GM15510 (cell line): ENCODE results near the gene SYNE1.

Experiments
- POLR2A ChIP-seq: IDR thresholded peaks from 3 replicates; pipeline ENCODE4 v1.6.1; 2011; ENCODE audit warnings: borderline replicate concordance; ENCODE audit not compliant: insufficient read length; ENCODE audit errors: extremely low read depth

SYNE1 gene

GRCh38 chr6:152474354-152474753 lies 162.8 kb downstream of the SYNE1 start:
- TF ChIP-seq POLR2A: no peak

- TF ChIP-seq POLR2A: no peak
Observed at GRCh38 chr6:152472325-152472724, 164.8 kb downstream of the SYNE1 start.

DNA sequence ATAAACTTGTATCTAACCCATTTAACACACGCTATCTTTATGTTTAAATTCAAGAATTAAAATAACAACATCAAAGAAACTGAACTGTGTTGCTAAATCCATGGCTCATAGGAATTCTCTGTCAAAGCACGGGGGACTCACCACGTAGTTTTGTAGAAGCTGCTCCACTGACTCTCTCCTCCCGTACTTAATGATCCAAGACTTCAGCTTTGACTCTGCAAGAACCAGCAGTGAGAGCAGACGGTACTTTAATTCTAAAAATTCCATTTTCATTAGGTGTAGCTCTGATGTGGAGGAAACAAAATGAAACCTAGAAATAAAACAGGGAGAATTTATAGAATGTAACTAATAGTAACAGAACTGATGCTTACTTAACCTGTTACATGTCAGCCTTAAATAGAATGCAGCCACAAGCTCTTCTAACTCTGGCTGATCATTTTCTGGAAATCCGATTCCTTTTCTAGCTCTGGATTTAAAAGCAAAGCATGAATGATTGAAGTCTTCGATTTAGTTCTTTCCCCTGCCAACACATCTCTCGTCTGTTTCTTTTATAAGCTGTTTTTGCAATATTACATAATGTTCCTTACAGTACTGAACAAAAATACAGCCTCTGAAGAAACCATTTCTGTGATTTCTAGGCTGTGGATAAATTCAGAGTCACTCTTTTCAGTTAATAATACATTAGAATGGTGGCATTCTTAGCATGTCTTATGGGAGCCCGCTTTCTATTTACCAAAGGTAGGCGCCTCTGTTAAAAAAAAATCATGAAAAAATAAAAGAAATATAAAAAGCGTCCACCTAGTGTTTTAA lies 165.5 kb downstream of the SYNE1 start:
- TF ChIP-seq POLR2A: no peak

- no peak for TF ChIP-seq POLR2A
Observed at GRCh38 chr6:152463164-152463563, 174.0 kb downstream of the SYNE1 start.

DNA sequence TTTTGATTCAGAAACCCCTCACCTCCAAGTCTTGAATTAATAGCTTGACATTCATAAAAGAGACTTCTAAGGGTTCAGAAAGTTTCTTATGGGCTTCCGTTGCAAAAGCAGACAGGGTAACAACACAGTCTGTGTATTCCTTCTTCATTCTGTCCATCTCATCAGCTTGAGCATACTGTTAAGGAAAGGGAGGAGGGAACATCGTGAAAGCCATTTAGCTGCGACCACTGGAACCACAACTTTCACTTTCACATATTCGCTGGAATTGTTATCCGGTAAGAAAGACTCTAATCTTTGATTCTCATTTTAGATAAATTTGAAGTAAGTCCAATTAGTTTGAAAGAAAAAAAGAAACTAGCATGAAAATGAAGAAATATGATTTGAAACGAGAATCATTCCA lies 174.4 kb downstream of the SYNE1 start:
- no peak for TF ChIP-seq POLR2A

DNA sequence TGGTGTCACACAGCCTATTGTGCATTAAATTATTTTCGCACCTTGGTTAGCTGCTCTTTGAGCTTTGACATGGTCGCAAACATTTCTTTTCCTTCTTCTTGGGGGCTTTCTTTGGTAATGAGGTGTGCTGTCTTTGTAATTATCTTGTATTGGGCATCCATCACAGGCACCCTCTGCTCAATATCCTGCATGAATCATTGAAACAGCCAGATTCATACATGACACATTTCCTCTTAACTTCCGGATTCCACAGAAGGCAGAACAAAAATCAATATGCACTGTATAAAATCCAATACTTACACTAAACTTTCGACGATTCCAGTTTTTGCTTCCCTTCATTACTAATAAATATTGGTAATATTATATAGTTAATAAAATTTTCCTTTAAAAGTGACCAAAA lies 175.6 kb downstream of the SYNE1 start:
- TF ChIP-seq POLR2A: no peak

DNA sequence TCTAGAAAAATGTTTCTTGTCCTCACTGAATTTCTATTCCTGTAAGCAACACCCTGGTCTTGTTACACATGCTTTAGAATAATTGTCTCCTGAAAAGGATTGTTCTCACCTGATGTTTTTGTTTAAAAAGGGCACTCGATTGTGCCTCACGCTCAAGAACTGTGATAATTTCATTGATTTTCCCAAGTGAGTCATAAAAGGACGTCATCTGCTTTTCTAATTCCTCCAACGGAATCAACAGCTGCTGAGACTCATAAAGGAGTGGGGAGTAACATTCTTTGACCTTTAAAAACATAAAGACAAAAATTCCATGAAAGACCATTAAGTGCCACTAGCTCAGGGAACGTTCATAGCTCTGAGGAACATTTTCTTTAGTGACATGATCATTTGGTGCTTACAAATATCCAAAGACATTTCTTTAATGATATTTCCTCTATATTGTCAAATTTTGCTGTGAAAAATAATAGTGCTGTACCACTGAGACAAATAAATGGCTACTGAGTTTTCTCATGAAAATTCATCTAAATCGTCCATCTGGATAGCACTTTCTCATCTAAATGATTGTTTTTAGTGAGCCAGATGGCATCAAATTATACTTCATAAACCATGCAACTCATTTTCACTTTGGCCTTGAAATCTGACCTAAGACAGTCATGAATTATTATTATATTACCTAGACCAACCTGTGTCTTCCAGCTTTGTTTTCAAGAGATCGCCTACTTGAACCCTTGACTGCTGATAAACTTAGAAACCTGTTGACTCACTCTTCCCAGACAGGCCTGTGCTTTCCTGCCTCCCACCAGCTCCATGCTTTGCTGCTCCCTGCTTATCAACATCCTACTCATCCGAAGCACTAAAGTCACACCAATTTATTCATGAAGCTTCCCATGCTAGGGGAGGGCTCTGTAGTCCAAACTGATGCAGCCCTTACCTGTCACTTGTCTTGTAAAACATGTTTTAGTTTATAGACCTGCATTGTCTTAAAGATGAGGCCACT lies 178.2 kb downstream of the SYNE1 start:
- no peak for TF ChIP-seq POLR2A

DNA sequence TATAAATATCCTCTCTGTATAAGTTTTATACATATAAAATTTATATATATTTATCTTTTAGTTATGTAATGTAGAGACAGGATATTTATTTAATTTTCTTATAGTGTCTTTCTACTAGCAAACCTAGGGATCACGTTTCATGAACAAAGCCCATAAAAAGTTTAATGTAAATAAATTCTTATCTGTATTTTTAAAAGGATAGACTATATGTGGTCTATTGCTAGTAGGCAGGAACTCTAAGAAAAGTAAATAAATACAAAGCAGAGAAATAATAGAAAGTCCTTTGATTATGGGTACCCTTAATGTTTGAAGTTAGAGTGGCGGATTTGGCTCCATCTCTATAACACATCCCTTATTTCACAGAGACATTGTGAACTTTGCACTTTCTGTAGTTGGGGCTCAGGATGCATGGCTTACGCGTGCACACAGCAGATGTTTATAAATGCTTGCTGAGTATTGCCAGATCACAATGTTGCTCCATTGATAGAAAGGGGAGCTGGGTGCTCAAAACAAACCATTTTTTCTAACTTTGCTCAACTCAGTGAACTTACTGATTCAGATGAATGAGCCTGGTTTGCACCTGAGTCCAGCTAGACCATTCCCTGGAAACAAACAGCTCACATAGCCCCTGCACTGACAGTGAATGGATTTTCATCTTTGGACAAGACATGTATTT lies 179.1 kb downstream of the SYNE1 start:
- TF ChIP-seq POLR2A: no peak

DNA sequence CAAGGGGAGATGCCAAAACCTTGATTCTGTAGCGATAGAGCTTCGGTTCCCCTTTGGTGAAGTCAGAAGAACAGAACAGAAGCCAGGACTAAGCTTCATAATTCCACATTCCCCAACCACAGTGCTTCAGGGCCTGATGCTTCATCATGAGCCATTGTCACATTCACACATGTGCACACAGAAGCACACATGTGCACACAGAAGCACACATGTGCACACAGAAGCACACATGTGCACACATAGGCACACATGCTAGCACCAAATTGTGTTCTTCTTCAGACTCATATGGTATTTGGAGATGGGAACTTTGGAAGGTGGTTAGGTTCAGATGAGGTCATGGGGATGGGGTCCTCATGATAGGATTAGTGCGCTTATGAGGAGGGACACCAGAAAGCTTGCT lies 183.2 kb downstream of the SYNE1 start:
- no peak for TF ChIP-seq POLR2A

DNA sequence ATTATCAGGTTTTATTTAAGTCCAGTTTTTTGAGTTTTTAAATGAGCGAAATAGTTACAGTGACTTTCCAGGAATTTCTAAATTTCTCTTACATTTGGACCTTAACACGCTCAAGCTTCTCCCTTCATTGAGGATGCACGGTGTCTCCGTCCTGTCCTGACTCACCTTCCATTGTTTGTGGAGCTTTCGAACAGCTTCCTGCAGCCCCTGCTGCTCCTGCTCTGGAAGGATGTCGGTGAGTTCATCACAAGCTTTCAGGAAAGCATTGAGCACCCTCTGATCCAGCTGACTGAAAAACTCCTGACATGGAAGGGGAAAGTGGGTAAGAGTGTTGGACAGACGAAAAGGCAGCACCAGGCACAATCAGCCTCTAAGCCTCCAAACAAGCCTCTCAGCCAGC lies 183.7 kb downstream of the SYNE1 start:
- no peak for TF ChIP-seq POLR2A

GRCh38 chr6:152452639-152453038 lies 184.5 kb downstream of the SYNE1 start:
- TF ChIP-seq POLR2A: no peak

DNA sequence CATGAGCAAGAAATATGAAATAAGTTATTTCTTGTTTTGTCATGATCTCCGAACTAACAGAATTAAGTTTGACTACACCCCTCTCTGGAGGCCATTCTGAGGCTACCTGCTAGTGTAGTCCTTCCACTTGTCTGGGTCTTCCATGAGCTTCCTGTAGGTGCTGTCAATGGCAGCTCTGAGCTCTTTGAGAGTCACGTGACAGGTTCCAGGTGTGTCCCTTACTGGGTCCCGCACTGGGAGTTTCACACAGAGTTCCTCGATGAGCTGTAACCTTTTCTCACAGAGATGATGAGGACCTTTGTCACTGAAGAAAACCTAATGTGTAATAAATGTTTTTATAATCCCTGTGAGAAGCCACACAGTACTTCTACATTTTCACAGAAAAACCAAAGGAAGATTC lies 186.6 kb downstream of the SYNE1 start:
- no peak for TF ChIP-seq POLR2A

GRCh38 chr6:152441902-152442301 lies 195.3 kb downstream of the SYNE1 start:
- no peak for TF ChIP-seq POLR2A

DNA sequence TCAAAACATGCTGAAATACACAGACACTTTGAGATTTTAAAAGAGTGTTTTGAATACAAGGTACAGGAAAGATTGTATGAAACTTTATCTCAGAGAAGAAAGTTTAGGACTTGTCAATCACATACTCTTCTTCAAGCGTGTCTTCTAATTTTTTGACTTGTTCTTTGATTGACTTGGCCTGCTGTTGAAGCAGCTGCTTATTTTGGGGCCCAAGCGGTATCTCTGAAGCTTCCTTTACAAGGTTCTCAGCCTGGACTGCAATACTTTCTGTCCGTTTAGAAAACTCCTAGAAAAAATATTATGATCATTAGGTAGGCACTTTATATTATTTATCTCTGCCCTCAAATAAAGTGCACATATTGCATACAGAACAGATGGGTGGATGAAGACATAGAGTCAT lies 201.3 kb downstream of the SYNE1 start:
- TF ChIP-seq POLR2A: no peak

- TF ChIP-seq POLR2A: no peak
Observed at GRCh38 chr6:152432758-152433157, 204.4 kb downstream of the SYNE1 start.
